Aorta (tissue), 5 donors: ENCODE measurements around the gene TNFSF12. TPM values are rescaled to one million over a fixed set of nuclear protein-coding genes. Genes with fewer than 3 reads are reported as not detected.

Experiments used
- ATAC-seq: fragments of 200-7000 bp; cut with Tn5 transposase; one replicate; pipeline ENCODE4 v1.9.1; 2022; ENCODE audit warnings: moderate library complexity; ENCODE audit not compliant: low FRiP score
- DNase-seq, 2 donors: peaks; one replicate each; pipeline ENCODE4 v3.0.0-alpha.2; 2020
- H3K27ac ChIP-seq, 2 donors: one replicate each; pipeline ENCODE4 v1.5.1; 2013; ENCODE audit warnings: low read length in 2 of 2, mild to moderate bottlenecking in 2 of 2, moderate library complexity in 2 of 2, control low read depth in 1 of 2, inconsistent platforms in 1 of 2, low read depth in 1 of 2
- H3K27me3 ChIP-seq, 2 donors: one replicate each; pipeline ENCODE4 v1.6.1; 2013; ENCODE audit warnings: control low read depth in 1 of 2, low read length in 1 of 2, mild to moderate bottlenecking in 1 of 2, moderate library complexity in 1 of 2; ENCODE audit not compliant: insufficient read depth in 2 of 2, control insufficient read depth in 1 of 2
- H3K36me3 ChIP-seq, 2 donors: one replicate each; pipeline ENCODE4 v1.6.1; 2013; ENCODE audit warnings: control low read depth in 1 of 2, low read length in 1 of 2, mild to moderate bottlenecking in 1 of 2; ENCODE audit not compliant: insufficient read depth in 2 of 2, control insufficient read depth in 1 of 2
- H3K4me1 ChIP-seq, 2 donors: one replicate each; pipeline ENCODE4 v1.6.1; 2013; ENCODE audit warnings: low read length in 2 of 2, control low read depth in 1 of 2, mild to moderate bottlenecking in 1 of 2, moderate library complexity in 1 of 2; ENCODE audit not compliant: insufficient read depth in 2 of 2, control insufficient read depth in 1 of 2
- H3K4me3 ChIP-seq, 2 donors: one replicate each; pipeline ENCODE4 v1.5.1; 2013; ENCODE audit warnings: low read length in 2 of 2, control low read depth in 1 of 2, mild to moderate bottlenecking in 1 of 2
- H3K9me3 ChIP-seq: one replicate; pipeline ENCODE4 v1.6.1; 2013; ENCODE audit warnings: mild to moderate bottlenecking, low read length; ENCODE audit not compliant: control insufficient read depth
- WGBS, 2 donors: extraction: QIAGEN DNeasy Blood & Tissue Kit; methylation state at CpG; one replicate each; pipeline ENCODE4 v1.1.7; 2013; 5-methylcytosine and 5-hydroxymethylcytosine counted together
- intact Hi-C, 2 donors: fragments of 100-400 bp; cut with DNase I; formaldehyde crosslinking; loops; one replicate each; pipeline versions ENCODE4 v1.14.2 to v1.15.0; 2022
- polyA plus RNA-seq, 2 donors: library from polyadenylated mRNA; stranded (reverse); fragments of 200-250 nt; gene quantifications; one replicate each; pipeline ENCODE4 v1.2.3, GENCODE V29; 2013
- total RNA-seq, 2 donors: library from RNA; stranded (reverse); fragmentation: NEBNext Ultra II Directional; extraction: Animal tissue kit (Norgen Biotek cat#: 25700); gene quantifications; one replicate each; pipeline ENCODE4 v1.2.1, GENCODE V29; 2021
- donor health status: healthy with polysubstance abuse.
- donor health status: Bipolar disorder and iron deficiency.
- donor health status: DM: no; HTN: no; CAD: no.
- donor health status: DM: no; HTN: no; CAD: no.
- donor health status: DM: yes; HTN: yes; CAD: no.

Gene TNFSF12
- total and polyA plus RNA-seq, 4 donors = 61.4 to 148 (median 110) TPM

GRCh38 chr17:7570351-7570750, 21.5 kb downstream of the TNFSF12 start:
- H3K4me1 ChIP-seq = no peaks in the 10 kb centered on the region
- H3K4me3 ChIP-seq = no peak overlapping the region
- intact Hi-C loops = loop anchor here in 1 of 2 donors (5.0 kb wide), 2 partner anchors 117 to 582 kb away; partner anchors contain the start of genes PER1, TP53 and WRAP53
- no peak overlapping the region for H3K27ac ChIP-seq
- 91 to 93% methylated on average over 10 of the region's 10 CpGs for WGBS, 2 donors
- peaks cover 0 to 15% of the 10 kb centered on the region in 2 donors for H3K36me3 ChIP-seq
- no peaks in the 10 kb centered on the region for H3K27me3 ChIP-seq
- ATAC-seq (no peak), DNase-seq (no peak)
- no peaks in the 10 kb centered on the region for H3K9me3 ChIP-seq

- Histone ChIP-seq H3K4me3 (peak overlapping the region; percentile 16 to 38), H3K9me3 (no peaks in the 10 kb centered on the region), H3K27ac (peak overlapping the region; percentile 23 to 92), H3K27me3 (no peaks in the 10 kb centered on the region), H3K36me3 (peaks cover 0 to 16% of the 10 kb centered on the region in 2 donors), H3K4me1 (no peaks in the 10 kb centered on the region)
- peak in 1 of 2 donors; percentile 99 for DNase-seq
- ATAC-seq = no peak
- 1% methylated on average over 11 of the region's 11 CpGs for WGBS, 2 donors
- intact Hi-C loops = loop anchor here in 1 of 2 donors (5.0 kb wide), 2 partner anchors 115 to 580 kb away; partner anchors contain the start of genes PER1, TP53 and WRAP53
Observed at GRCh38 chr17:7572338-7572587, 23.4 kb downstream of the TNFSF12 start.

GRCh38 chr17:7572588-7573323, 23.9 kb downstream of the TNFSF12 start:
- no peaks in the 10 kb centered on the region for H3K9me3 ChIP-seq
- intact Hi-C loops = loop anchor here in 1 of 2 donors (5.0 kb wide), 2 partner anchors 115 to 580 kb away; partner anchors contain the start of genes PER1, TP53 and WRAP53
- no peaks in the 10 kb centered on the region for H3K27me3 ChIP-seq
- peak overlapping the region; percentile 68 to 90 for H3K4me3 ChIP-seq
- H3K36me3 ChIP-seq = peaks cover 0 to 15% of the 10 kb centered on the region in 2 donors
- ATAC-seq (peak; percentile 97), DNase-seq (peak; percentile 85 to 99)
- H3K27ac ChIP-seq = peak overlapping the region; percentile 71 to 86
- H3K4me1 ChIP-seq = no peaks in the 10 kb centered on the region
- WGBS, 2 donors = 1% methylated on average over 70 to 73 of the region's 73 CpGs

GRCh38 chr17:7573324-7574080, 24.6 kb downstream of the TNFSF12 start:
- Histone ChIP-seq H3K9me3 (no peaks in the 10 kb centered on the region), H3K4me1 (no peaks in the 10 kb centered on the region), H3K36me3 (peaks cover 0 to 19% of the 10 kb centered on the region in 2 donors), H3K4me3 (peak overlapping the region; percentile 68 to 90), H3K27ac (peak overlapping the region; percentile 71 to 86), H3K27me3 (no peaks in the 10 kb centered on the region)
- WGBS, 2 donors = 0 to 1% methylated on average over 63 to 71 of the region's 71 CpGs
- DNase-seq = peak; percentile 95 to 96
- intact Hi-C loops = loop anchor here in 1 of 2 donors (5.0 kb wide), 2 partner anchors 114 to 579 kb away; partner anchors contain the start of genes PER1, TP53 and WRAP53
- peak; percentile 91 for ATAC-seq

- intact Hi-C loops = loop anchor here in 1 of 2 donors (5.0 kb wide), 2 partner anchors 113 to 578 kb away; partner anchors contain the start of genes PER1, TP53 and WRAP53
- H3K4me1 ChIP-seq = no peaks in the 10 kb centered on the region
- WGBS, 2 donors = 21 to 22% methylated on average over 14 to 15 of the region's 15 CpGs
- ATAC-seq (no peak), DNase-seq (no peak)
- H3K27ac ChIP-seq = peak overlapping the region in 1 of 2 donors; percentile 12
- H3K9me3 ChIP-seq = no peaks in the 10 kb centered on the region
- H3K27me3 ChIP-seq = no peaks in the 10 kb centered on the region
- peaks cover 0 to 19% of the 10 kb centered on the region in 2 donors for H3K36me3 ChIP-seq
- peak overlapping the region in 1 of 2 donors; percentile 45 for H3K4me3 ChIP-seq
Observed at GRCh38 chr17:7574176-7574953, 25.5 kb downstream of the TNFSF12 start.

- H3K4me3 ChIP-seq = no peak overlapping the region
- no peaks in the 10 kb centered on the region for H3K27me3 ChIP-seq
- H3K36me3 ChIP-seq = peaks cover 0 to 18% of the 10 kb centered on the region in 2 donors
- DNase-seq (no peak), ATAC-seq (no peak)
- H3K27ac ChIP-seq = no peak overlapping the region
- no peaks in the 10 kb centered on the region for H3K9me3 ChIP-seq
- 37 to 53% methylated on average over 1 of the region's 1 CpG for WGBS, 2 donors
- H3K4me1 ChIP-seq = no peaks in the 10 kb centered on the region
- intact Hi-C loops = no loop called here
Observed at GRCh38 chr17:7575481-7575883, 26.6 kb downstream of the TNFSF12 start.

- Histone ChIP-seq H3K36me3 (peaks cover 0 to 18% of the 10 kb centered on the region in 2 donors), H3K9me3 (no peaks in the 10 kb centered on the region), H3K27me3 (no peaks in the 10 kb centered on the region), H3K4me3 (no peak overlapping the region), H3K4me1 (no peaks in the 10 kb centered on the region), H3K27ac (no peak overlapping the region)
- ATAC-seq (no peak), DNase-seq (no peak)
- 63 to 65% methylated on average over 7 of the region's 7 CpGs for WGBS, 2 donors
- intact Hi-C loops = no loop called here
Observed at GRCh38 chr17:7575959-7576358, 27.1 kb downstream of the TNFSF12 start.

GRCh38 chr17:7576432-7576937, 27.6 kb downstream of the TNFSF12 start:
- no peak overlapping the region for H3K27ac ChIP-seq
- DNase-seq = no peak
- H3K9me3 ChIP-seq = no peaks in the 10 kb centered on the region
- peaks cover 0 to 18% of the 10 kb centered on the region in 2 donors for H3K36me3 ChIP-seq
- no peaks in the 10 kb centered on the region for H3K27me3 ChIP-seq
- intact Hi-C loops = no loop called here
- no peaks in the 10 kb centered on the region for H3K4me1 ChIP-seq
- WGBS, 2 donors = 78 to 79% methylated on average over 14 of the region's 14 CpGs
- H3K4me3 ChIP-seq = no peak overlapping the region
- no peak for ATAC-seq
